K562 (cell line): Measurements from ENCODE around the gene BATF.

ENCODE experiments used
- BCL6 ChIP-seq: fragments of 250-450 bp; sonication (Bioruptor Pico); IDR thresholded peaks from 2 replicates; pipeline ENCODE4 v1.4.0; 2020
- BHLHE40 ChIP-seq: IDR thresholded peaks from 2 replicates; pipeline ENCODE4 v1.6.1; 2011; ENCODE audit warnings: low read length, improper control_type of control experiment
- CBX2 ChIP-seq: fragments of 200-600 bp; sonication (generic); IDR thresholded peaks from one replicate; pipeline ENCODE4 v1.6.1; 2012; ENCODE audit warnings: mild to moderate bottlenecking, low read length, inconsistent platforms; ENCODE audit not compliant: insufficient read depth, poor library complexity, severe bottlenecking
- DPF2 ChIP-seq: fragments of 450-650 bp; IDR thresholded peaks from 2 replicates; pipeline ENCODE4 v1.6.1; 2016
- FOXM1 ChIP-seq, 2 experiments: fragments of 450-650 bp in 1 of 2; sonication (generic) in 1 of 2; formaldehyde crosslinking in 1 of 2; IDR thresholded peaks; 2 replicates each; pipeline versions ENCODE4 v1.6.1 to v1.9.0; 2017 to 2022; ENCODE audit warnings: low read depth in 2 of 2, mild to moderate bottlenecking in 2 of 2, missing genetic modification reagents in 1 of 2, moderate library complexity in 1 of 2
- NFE2L1 ChIP-seq: fragments of 450-650 bp; IDR thresholded peaks from 2 replicates; pipeline ENCODE4 v1.6.1; 2016; ENCODE audit warnings: missing genetic modification characterization, low read depth, mild to moderate bottlenecking, missing compliant biosample characterization, moderate library complexity, borderline replicate concordance
- RAD21 ChIP-seq, 2 experiments: fragments of 250-450 bp in 1 of 2; fragments of 450-650 bp in 1 of 2; sonication (Bioruptor Pico) in 1 of 2; formaldehyde crosslinking in 1 of 2; IDR thresholded peaks in 1 of 2; conservative IDR thresholded peaks in 1 of 2; 2 replicates each; pipeline versions ENCODE4 v1.4.0 to v1.8.0; 2020 to 2022; ENCODE audit warnings: mild to moderate bottlenecking in 2 of 2, moderate library complexity in 1 of 2
- SMAD2 ChIP-seq: fragments of 150-350 bp; IDR thresholded peaks from 2 replicates; pipeline ENCODE4 v1.6.1; 2014; ENCODE audit warnings: low read depth, mild to moderate bottlenecking, low read length
- SMC3 ChIP-seq: conservative IDR thresholded peaks from 2 replicates; pipeline ENCODE4 v1.6.1; 2011; ENCODE audit warnings: low read depth, low read length, improper control_type of control experiment; ENCODE audit not compliant: insufficient read depth
- TBP ChIP-seq: optimal IDR thresholded peaks from 2 replicates; pipeline ENCODE3; 2011; ENCODE audit warnings: low read depth, low read length, improper control_type of control experiment
- ZNF583 ChIP-seq: fragments of 250-450 bp; sonication (Bioruptor Pico); IDR thresholded peaks from 2 replicates; pipeline ENCODE4 v1.4.0; 2020
- TF ChIP-seq, protein P1 (sequence below), 3 experiments: IDR thresholded peaks in 2 of 3; conservative IDR thresholded peaks in 1 of 3; 2 replicates each; pipeline ENCODE4 v1.5.1; 2011 to 2012; ENCODE audit warnings: low read length in 3 of 3, mild to moderate bottlenecking in 3 of 3, control low read depth in 2 of 3, improper control_type of control experiment in 1 of 3, inconsistent platforms in 1 of 3, low read depth in 1 of 3, mixed read lengths in 1 of 3, moderate library complexity in 1 of 3; ENCODE audit not compliant: insufficient read depth in 2 of 3
- TF ChIP-seq, protein P2 (sequence below): IDR thresholded peaks from 3 replicates; pipeline ENCODE4 v1.6.1; 2011; ENCODE audit warnings: borderline replicate concordance, mild to moderate bottlenecking; ENCODE audit not compliant: insufficient read length, insufficient read depth
- TF ChIP-seq, protein P3 (sequence below): fragments of 250-450 bp; sonication (Bioruptor Pico); IDR thresholded peaks from 2 replicates; pipeline ENCODE4 v1.5.1; 2021; ENCODE audit warnings: mild to moderate bottlenecking

DNA sequence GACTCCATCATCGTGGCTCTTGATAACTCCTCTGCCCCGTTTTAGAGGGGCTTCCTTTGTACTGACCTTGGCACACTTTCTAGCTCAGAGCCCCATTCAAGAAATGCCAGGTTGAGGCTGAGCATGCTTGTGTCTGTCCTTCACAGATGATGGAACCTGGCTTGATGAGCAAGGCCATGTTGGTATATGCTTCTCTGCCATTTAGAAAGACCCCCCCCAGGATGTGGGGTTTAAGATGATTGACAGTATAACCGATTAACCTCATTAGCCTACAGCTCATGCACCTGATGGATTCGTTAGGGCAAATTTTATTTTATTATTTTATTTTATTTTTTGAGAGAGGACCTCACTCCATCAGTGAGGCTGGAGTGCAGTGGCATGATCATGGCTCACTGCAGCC lies 21.0 kb downstream of the BATF start:
- TF ChIP-seq, protein P1, sequence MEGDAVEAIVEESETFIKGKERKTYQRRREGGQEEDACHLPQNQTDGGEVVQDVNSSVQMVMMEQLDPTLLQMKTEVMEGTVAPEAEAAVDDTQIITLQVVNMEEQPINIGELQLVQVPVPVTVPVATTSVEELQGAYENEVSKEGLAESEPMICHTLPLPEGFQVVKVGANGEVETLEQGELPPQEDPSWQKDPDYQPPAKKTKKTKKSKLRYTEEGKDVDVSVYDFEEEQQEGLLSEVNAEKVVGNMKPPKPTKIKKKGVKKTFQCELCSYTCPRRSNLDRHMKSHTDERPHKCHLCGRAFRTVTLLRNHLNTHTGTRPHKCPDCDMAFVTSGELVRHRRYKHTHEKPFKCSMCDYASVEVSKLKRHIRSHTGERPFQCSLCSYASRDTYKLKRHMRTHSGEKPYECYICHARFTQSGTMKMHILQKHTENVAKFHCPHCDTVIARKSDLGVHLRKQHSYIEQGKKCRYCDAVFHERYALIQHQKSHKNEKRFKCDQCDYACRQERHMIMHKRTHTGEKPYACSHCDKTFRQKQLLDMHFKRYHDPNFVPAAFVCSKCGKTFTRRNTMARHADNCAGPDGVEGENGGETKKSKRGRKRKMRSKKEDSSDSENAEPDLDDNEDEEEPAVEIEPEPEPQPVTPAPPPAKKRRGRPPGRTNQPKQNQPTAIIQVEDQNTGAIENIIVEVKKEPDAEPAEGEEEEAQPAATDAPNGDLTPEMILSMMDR (IDR thresholded peaks at IDR 0.05 in 2 of 3, conservative IDR thresholded peaks at IDR 0.05 in 1 of 3; ENCODE audit: insufficient read depth in 2 of 3, low read depth in 1 of 3, low read length in 3 of 3): no peak
- TF ChIP-seq CBX2: no peak
- no peak for TF ChIP-seq NFE2L1
- TF ChIP-seq FOXM1 (IDR thresholded peaks at IDR 0.05; ENCODE audit: low read depth): no peak
- TF ChIP-seq FOXM1 (CRISPR knock-in tag; IDR thresholded peaks at IDR 0.05; ENCODE audit: low read depth): no peak
- no peak for TF ChIP-seq BHLHE40
- TF ChIP-seq BCL6: no peak
- TF ChIP-seq TBP: no peak
- TF ChIP-seq DPF2: no peak
- TF ChIP-seq, protein P2, sequence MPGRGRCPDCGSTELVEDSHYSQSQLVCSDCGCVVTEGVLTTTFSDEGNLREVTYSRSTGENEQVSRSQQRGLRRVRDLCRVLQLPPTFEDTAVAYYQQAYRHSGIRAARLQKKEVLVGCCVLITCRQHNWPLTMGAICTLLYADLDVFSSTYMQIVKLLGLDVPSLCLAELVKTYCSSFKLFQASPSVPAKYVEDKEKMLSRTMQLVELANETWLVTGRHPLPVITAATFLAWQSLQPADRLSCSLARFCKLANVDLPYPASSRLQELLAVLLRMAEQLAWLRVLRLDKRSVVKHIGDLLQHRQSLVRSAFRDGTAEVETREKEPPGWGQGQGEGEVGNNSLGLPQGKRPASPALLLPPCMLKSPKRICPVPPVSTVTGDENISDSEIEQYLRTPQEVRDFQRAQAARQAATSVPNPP: no peak
- no peak for TF ChIP-seq SMAD2
- TF ChIP-seq RAD21 (CRISPR knock-in tag; conservative IDR thresholded peaks at IDR 0.05 in 1 of 2, IDR thresholded peaks at IDR 0.05 in 1 of 2): no peak
- TF ChIP-seq, protein P3, sequence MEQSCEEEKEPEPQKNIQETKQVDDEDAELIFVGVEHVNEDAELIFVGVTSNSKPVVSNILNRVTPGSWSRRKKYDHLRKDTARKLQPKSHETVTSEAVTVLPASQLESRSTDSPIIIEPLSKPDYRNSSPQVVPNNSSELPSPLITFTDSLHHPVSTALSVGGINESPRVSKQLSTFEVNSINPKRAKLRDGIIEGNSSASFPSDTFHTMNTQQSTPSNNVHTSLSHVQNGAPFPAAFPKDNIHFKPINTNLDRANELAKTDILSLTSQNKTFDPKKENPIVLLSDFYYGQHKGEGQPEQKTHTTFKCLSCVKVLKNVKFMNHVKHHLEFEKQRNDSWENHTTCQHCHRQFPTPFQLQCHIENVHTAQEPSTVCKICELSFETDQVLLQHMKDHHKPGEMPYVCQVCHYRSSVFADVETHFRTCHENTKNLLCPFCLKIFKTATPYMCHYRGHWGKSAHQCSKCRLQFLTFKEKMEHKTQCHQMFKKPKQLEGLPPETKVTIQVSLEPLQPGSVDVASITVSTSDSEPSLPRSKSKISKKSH (CRISPR knock-in tag): no peak
- no peak for TF ChIP-seq ZNF583 (CRISPR knock-in tag)
- TF ChIP-seq SMC3: no peak
